Cardiac fibroblast (primary cell): ENCODE measurements around the gene SEPTIN6.

Experiments
- DNase-seq, 2 donors: peaks; one replicate each; pipeline versions ENCODE4 v3.0.0 to v3.0.0-alpha.2; 2010; ENCODE audit warnings: low read depth in 2 of 2
- H3K4me3 ChIP-seq, 2 donors: replicated peaks in 1 of 2; 1 replicate in 1 of 2; 2 replicates in 1 of 2; pipeline ENCODE4 v1.5.1; 2011; ENCODE audit warnings: low read depth in 2 of 2, low read length in 2 of 2, mild to moderate bottlenecking in 2 of 2, moderate library complexity in 1 of 2
- CTCF ChIP-seq: IDR thresholded peaks from one replicate; pipeline ENCODE4 v1.5.1; 2011; ENCODE audit warnings: low read depth, mild to moderate bottlenecking, low read length, inconsistent platforms

SEPTIN6 gene

GRCh38 chrX:119693040-119693995, at the start of gene SEPTIN6:
Gene SEPTIN6, minus strand, starts transcription at chrX:119693168. Its CDS starts 63 bp downstream, at chrX:119693105.
- no peak for TF ChIP-seq CTCF
- peak; percentile 75 to 76 for DNase-seq
- H3K4me3 ChIP-seq = peak within 1 kb of the TSS; percentile 74 to 75

- no peak for TF ChIP-seq CTCF
- DNase-seq = peak in 1 of 2 donors; percentile 24
- no peak overlapping the region for H3K4me3 ChIP-seq
Observed at GRCh38 chrX:119738742-119739141, 45.8 kb upstream of the SEPTIN6 start.

DNA sequence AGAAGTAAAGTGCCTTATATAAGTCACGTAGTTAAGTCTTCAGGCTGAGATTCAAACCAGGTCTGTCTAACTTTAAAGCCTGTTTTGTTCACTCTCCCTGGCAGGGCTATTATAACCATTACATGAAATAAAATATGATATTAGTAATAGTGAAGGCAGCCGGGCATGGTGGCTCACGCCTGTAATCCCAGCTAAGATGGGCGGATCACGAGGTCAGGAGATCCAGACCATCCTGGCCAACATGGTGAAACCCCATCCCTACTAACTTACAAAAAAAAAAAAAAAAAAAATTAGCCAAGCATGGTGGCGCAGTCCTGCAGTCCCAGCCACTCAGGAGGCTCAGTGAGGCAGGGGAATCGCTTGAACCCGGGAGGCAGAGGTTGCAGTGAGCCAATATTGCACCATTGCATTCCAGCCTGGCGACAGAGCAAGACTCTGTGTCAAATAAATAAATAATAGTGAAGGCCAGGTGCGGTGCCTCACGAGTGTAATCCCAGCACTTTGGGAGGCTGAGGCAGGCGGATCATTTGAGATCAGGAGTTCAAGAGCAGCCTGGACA, 43.3 kb upstream of the SEPTIN6 start:
- DNase-seq = no peak

DNA sequence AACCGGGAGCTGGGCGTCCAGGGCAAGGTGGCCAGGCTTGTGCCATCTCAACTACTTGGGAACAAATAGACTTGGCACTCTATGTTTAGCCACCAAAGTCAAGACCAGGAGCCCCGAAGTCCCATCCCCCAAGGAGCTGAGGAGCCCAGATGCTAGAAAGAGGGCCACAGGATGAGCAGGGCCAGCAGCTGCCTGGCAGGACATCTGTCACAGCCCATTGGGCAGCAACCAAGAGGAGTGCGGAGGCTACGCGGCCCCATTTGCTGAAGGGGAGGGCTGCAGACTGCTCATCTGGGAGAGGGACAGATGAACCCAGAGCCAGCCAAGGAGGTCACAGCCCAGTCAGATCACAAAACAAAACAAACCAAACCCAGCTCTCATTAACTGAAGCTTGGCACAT, 42.5 kb upstream of the SEPTIN6 start:
- no peak overlapping the region for H3K4me3 ChIP-seq
- DNase-seq = no peak
- no peak for TF ChIP-seq CTCF

More for the DNA sequence above, 43.3 kb upstream of the SEPTIN6 start:
- no peak for TF ChIP-seq CTCF
- no peak overlapping the region for H3K4me3 ChIP-seq

DNA sequence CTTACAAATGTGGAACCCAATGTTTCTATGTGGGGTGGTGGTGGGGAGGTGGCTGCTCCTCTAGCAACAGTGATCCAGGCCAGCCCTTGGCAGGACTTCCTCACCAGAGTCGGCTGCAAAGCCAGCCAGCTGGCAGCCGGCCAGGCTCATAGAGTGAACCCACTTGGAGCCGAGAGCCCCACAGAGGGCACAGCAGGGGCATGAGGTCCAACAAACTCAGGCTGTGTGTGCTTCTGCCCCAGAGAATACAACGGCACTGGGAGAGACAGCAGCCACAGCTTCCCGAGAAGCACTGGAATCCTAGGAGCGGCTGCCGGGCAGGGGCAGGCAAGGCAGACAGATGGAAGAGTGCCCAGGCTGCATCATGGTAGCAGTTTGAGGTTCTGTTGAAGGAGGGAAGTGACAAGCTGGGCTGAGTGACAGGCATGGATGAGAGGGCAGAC, 42.0 kb upstream of the SEPTIN6 start:
- H3K4me3 ChIP-seq = no peak overlapping the region
- TF ChIP-seq CTCF = no peak
- peak in 1 of 2 donors; percentile 26 for DNase-seq

- TF ChIP-seq CTCF = peak; percentile 62
- DNase-seq = peak; percentile 79 to 83
- H3K4me3 ChIP-seq = no peak overlapping the region
Observed at GRCh38 chrX:119729408-119730201, 36.6 kb upstream of the SEPTIN6 start.
